Activated CD8-positive, alpha-beta memory T cell treated with anti-CD3 and anti-CD28 coated beads for 24 hours (primary cell): ENCODE results near the gene COL4A5.
"Not testable (repeated sequence)": the region's sequence is repeated elsewhere in the genome, so short reads cannot be mapped to it uniquely, and the experiment has no call there.

Experiments used
- DNase-seq: peaks from one replicate; pipeline ENCODE4 v3.0.0-alpha.2; 2020

COL4A5 gene

DNA sequence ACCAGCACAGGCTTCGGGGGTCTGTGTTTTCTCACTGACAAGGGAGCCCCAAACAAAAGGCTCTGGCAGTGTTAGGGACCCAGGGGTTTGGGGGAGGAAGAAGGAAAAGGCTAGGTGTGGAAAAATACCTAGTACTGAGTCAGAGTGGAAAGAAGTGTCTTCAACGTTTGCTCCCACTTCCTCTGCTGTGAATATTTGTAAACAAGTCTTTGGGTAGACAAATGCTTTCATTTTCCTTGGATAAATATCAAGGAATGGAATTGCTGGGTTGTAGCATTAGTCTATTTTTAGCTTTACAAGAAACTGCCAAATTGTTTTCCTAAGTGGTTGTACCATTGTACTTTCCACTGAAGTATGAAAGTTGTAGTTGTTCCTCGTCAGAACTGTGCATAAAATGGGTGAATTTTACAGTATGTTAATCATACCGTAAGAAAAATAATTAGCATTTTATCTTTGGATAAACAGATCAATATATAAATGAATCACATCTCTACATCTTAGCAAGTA is 17.4 kb downstream of the COL4A5 start:
- DNase-seq, result no peak

- no peak for DNase-seq
These were observed 25.0 kb downstream of the COL4A5 start for GRCh38 chrX:108464604-108465003.

DNA sequence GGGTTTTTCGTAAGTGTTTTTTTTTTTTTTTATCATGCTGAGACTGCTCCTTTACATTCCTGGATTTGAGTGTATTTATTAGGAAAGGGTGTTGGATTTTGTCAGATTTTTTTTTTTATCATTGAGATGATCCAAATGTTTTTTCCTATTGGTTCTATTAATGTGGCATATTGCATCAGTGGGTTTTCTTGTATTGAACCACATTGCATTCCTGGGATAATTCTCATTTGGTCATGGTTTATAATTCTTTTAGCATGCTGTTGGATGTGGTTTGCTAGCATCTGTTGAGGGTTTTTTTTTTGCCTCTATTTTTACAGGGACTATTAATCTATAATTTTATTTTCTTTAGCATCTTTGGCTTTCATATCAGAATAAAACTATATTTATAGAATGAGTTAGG is 28.8 kb downstream of the COL4A5 start:
- no peak for DNase-seq

- DNase-seq, result no peak
These were observed 34.3 kb downstream of the COL4A5 start for GRCh38 chrX:108473979-108474378.

- not testable (repeated sequence) for DNase-seq
These were observed 41.9 kb downstream of the COL4A5 start for GRCh38 chrX:108481528-108481927.

DNA sequence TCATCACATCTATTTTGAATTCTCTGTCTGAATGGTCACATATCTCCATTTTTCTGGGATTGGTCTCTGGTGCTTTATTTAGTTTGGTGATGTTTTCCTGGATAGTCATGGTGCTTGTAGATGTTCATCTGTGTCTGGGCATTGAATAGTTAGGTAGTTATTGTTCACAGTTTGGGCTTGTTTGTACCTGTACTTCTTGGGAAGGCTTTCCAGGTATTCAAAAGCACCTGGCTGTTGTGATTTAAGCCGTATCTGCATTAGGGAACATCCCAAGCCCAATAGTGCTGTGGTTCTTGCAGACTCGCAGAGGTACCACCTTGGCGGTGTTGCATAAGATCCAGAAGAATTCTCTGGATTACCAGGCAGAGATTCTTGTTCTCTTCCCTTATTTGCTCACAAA is 44.6 kb downstream of the COL4A5 start:
- no peak for DNase-seq

DNA sequence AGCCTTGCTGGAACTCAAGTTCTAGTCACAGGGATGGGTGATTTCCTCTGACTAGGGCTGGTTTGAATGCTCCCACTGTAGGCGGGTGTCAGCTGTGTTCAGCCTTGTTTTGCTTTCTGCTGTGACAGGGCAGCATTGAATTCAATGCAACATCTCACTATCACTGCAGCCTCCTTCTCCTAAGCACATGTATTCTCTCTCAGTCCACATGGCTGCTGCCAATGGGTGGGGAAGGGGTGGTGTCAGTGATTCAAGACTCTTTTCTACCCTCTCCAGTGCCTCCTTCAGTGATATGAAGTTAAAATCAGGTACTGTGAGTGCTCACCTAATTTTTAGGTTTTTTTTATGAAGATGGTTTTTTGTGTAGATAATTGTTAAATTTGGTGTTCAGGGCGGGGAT is 46.3 kb downstream of the COL4A5 start:
- no peak for DNase-seq

DNA sequence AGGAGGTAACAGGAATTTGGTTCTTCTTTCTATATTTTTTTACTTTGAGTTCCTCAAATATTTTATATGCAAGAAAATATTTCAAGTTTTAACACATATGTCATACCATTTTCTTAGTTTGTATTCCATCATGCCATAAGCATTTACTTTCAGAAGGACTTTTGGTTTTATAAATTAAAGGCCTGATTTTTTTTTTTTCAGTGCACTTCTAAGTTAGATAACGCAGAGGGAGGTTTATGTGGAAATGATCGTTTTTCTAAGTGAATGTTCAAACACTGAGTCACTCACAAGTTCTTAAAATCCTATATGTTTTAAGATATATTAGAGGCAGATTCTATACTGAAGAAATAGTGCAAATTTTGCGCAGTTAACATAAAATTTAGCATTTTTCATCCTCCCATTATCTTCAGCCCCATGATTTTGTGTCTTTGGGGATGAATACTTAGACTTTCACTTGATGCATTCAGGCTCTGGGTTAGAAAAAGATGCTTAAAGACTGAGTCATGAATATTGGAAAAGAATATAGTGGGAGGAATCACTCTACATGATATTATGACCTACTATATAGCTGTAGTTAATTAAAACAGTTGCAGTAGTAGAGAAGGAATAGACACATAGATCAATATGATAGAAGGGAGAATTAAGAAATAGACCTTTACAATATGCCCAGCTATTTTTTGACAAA is 54.9 kb downstream of the COL4A5 start:
- DNase-seq, result no peak

DNA sequence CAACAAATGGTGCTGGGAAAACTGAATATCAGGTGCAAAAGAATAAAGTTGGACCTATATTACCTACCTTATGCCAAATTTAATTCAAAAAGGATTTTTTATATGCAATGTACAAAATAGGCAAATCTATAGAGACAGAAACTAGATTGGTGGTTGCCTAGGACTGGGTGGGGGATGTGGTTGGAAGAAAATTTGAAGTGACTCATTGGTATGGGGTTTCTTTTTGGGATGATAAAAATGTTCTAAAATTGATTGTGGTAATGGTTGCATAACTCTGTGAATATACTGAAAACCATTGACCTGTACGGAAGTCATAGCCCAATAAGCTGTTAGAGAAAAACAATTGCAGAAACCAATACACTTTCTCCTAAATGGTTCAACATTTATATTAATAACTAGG is 72.1 kb downstream of the COL4A5 start:
- no peak for DNase-seq

- no peak for DNase-seq
These were observed 76.5 kb downstream of the COL4A5 start for GRCh38 chrX:108516184-108516583.

- no peak for DNase-seq
These were observed 88.1 kb downstream of the COL4A5 start for GRCh38 chrX:108527724-108528123.

DNA sequence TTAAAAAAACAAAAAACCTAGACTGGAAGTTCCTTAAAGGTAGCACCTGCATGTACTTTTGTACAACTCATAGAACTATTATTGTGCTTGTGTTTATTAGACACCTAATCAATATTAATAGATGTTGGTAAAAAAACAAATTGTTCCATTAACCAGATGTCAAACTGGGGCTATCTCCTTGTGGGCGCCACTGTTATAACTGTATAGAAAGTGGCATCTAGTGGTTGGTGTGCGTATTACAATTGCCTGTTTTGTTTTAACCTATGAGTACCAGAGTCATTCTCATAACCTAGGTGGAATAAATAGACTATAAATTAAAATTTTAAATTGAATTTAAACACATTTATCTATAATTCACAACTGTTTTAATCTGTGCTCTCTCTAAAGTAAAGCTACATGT is 97.4 kb downstream of the COL4A5 start:
- DNase-seq, result no peak

GRCh38 chrX:108541286-108541685 is 101.6 kb downstream of the COL4A5 start:
- no peak for DNase-seq

- DNase-seq, result no peak
These were observed 117.9 kb downstream of the COL4A5 start for GRCh38 chrX:108557580-108557979.

DNA sequence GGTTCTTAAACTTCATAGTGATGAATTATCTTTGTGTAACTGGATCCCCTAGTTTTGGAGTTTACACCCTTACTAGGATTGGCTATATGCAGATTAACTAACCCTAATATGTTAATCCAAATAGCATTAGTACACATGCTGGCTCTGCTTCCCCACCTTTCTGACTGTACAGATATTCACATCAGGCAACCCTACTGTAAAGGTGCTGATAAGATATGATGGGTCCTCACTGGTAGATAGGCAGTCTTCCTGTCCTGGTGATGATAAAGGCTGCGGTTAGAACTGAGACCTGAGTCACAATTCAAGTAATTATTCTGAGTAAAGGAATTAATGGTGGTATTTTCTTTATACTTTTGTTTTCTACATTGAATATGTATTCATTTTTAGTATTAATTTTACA is 118.6 kb downstream of the COL4A5 start:
- no peak for DNase-seq

GRCh38 chrX:108573136-108573535 is 133.5 kb downstream of the COL4A5 start:
- DNase-seq, result no peak

GRCh38 chrX:108582151-108582550 is 142.5 kb downstream of the COL4A5 start:
- no peak for DNase-seq

DNA sequence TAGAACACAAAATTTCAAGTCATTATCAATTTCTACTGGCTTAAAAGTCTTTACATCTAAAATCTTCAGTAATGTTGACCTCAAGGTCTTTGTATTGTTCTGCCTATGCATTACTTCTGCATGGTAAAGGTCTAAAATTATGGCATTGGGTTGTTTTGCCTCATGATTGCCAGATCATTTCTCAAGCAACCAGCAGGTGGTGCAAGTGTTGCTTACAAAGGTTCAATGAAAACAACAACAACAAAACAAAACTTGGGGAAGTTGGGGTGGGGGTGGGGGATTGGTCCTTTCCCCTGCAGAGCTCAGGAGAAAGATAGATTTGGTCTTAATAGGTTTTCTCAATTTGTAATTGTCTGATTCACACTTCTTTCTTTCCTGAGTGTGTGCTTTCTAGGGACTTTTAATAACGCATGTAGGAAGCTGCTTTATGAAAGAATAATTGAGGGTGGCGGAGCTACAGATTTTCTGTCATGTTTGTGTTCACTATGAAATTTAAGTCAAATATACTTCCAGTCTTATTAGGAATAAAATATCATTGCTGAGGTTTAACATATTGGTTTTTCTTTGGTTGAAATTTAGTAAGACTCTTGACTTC is 145.1 kb downstream of the COL4A5 start:
- DNase-seq, result no peak

GRCh38 chrX:108590496-108590895 is 150.9 kb downstream of the COL4A5 start:
- no peak for DNase-seq

- no peak for DNase-seq
These were observed 161.6 kb downstream of the COL4A5 start for GRCh38 chrX:108601276-108601675.

- no peak for DNase-seq
These were observed 170.5 kb downstream of the COL4A5 start for GRCh38 chrX:108610141-108610540.

DNA sequence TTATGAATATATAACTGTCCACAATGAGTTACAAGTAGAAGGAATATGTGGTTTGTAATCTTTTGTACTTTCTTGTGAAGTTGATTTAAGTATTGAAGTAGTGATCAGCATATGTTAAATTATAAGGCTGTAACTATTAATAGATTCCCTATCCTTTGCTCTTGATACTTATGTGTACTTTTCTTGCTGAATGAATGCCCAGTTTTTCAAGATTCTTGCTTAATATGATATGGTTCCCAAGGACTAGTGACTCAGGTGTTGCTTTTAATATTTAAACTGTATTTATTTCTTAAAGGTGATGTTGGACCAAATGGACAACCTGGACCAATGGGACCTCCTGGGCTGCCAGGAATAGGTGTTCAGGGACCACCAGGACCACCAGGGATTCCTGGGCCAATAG is 175.0 kb downstream of the COL4A5 start:
- DNase-seq, result no peak

- DNase-seq, result no peak
These were observed 201.2 kb downstream of the COL4A5 start for GRCh38 chrX:108640817-108641216.

DNA sequence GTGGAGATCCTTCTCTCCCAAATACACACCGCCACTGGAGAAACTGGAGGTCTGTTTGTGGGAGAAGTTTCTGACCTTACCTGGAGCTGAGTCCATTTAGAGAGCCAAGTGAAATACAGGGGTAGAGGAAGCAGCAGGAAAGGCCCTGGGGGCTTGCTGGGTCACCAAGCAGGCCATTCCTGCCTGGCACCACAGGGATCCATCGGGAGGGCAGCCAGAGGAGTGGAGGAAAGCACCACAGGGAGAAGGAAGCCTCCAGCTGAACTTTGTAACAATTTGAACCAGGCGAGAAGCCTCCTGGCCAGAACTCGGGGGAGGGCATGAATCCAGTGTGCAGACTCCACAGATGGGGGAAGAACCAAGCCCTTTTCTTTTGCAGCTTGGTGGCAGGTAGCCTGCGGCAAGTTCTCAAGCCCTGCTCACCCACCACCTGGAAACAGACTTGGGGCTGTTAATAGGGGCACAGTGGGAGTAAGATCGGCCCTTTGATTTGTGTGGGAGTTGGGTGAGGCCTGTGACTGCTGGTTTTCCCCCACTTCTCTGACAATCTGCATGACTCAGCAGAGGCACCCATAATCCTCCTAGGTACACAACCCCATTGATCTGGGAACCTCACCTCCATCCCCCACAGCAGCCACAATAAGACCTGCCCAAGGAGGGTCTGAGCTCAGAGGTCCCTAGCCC is 202.1 kb downstream of the COL4A5 start:
- no peak for DNase-seq
